Gastrocnemius medialis (tissue), 4 donors: ENCODE measurements around the gene BLVRA.

ENCODE experiments used
- CTCF ChIP-seq, 5 experiments: fragments of 450-650 bp in 3 of 5; fragments of 200-600 bp in 2 of 5; sonication (generic) in 2 of 5; IDR thresholded peaks in 4 of 5; conservative IDR thresholded peaks in 1 of 5; 1 replicate in 4 of 5; 2 replicates in 1 of 5; pipeline ENCODE4 v1.5.1; 2016 to 2019; ENCODE audit warnings: antibody characterized with exemption in 5 of 5, mild to moderate bottlenecking in 3 of 5, moderate library complexity in 3 of 5
- POLR2A ChIP-seq, 2 donors: fragments of 450-650 bp; IDR thresholded peaks; one replicate each; pipeline ENCODE4 v1.6.1; 2017; ENCODE audit warnings: antibody characterized with exemption in 2 of 2, mild to moderate bottlenecking in 2 of 2, moderate library complexity in 2 of 2

DNA sequence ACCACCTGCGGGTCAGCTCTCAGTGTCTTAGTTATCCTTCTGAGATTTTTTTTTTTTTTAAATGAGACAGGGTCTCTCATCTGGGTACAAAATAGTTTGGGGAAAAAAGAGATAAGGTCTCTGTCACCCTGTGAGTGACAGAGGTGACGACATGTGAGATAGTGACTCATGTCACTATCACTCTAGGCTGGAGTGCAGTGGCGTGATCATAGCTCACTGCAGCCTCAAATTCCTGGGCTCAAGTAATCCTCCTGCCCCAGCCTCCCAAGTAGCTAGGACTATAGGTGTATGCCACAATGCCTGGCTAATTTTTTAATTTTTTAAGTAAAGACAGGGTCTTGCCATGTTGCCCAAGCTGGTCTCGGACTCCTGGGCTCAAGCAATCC, 10.4 kb downstream of the BLVRA start:
- TF ChIP-seq CTCF (IDR thresholded peaks at IDR 0.05 in 4 of 5, conservative IDR thresholded peaks at IDR 0.05 in 1 of 5) (no peak), POLR2A (IDR thresholded peaks at IDR 0.05) (no peak)
